ENCODE results near the gene PHEX.

PHEX gene

GRCh38 chrX:22015139-22015750 is 16.9 kb upstream of the PHEX start:
- Mint-ChIP-seq H3K4me1 (peaks cover 6% of the 10 kb centered on the region), H3K36me3 (ENCODE audit: low read depth) (peaks cover 3% of the 10 kb centered on the region)

DNA sequence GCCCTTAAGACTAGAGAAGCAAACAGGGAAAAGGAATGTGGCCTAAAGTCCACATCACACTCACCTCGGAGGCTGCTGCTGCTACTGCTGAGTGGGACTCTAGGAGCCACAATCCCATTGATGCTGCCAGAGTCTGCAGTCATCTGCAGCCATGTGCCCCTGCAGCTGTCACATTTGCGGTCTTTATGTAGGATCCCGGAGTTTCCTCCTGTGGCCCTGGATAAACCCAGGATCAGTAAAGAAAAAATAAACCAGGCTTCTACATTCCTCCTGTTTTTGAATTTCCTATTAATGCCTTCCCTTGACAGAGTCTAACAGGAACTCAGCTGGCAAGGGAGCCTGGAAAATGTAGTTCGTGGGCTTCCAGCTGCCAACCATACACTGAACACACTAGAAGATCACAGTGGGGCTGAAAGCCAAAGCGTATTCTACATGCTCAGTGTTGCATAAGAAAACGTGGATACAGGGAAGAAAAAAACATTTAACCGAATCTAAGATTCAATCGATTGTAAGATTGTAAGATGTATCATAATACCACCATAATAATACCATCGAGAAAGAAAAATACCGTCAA is 10.3 kb upstream of the PHEX start:
- DNase-seq = no peak
- Mint-ChIP-seq H3K9me3 (no peaks in the 10 kb centered on the region), H3K27me3 (ENCODE audit: low read depth, poor library complexity) (no peaks in the 10 kb centered on the region), H3K36me3 (ENCODE audit: low read depth) (no peaks in the 10 kb centered on the region), H3K27ac (no peak overlapping the region), H3K4me3 (no peak overlapping the region), H3K4me1 (no peaks in the 10 kb centered on the region)
- TF ChIP-seq CTCF (IDR thresholded peaks at IDR 0.05) = no peak

More at GRCh38 chrX:22015139-22015750, 16.9 kb upstream of the PHEX start:
- no peak for TF ChIP-seq CTCF (IDR thresholded peaks at IDR 0.05)
- Mint-ChIP-seq H3K4me3 (no peak overlapping the region), H3K27me3 (ENCODE audit: low read depth, poor library complexity) (no peaks in the 10 kb centered on the region), H3K27ac (no peak overlapping the region), H3K9me3 (peaks cover 2% of the 10 kb centered on the region)
- no peak for DNase-seq

DNA sequence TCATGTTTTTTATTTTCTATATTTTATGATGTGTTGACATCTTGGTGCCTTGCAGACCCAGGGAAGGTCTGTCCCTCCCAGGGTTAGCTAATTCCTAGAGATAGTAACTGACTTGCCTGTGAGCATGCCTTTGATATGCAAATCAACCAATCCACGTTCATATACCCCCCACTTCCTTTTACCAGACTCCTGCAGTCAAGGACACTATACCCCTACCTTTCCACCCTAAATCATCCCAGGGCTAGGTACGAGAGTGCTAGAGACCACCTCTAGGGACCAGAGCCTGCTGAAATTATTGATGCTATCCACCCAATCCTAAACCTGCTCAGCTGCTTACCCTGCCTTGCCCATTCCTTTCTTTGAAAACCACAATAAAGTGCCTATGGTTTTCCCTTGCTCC is 7.5 kb upstream of the PHEX start:
- no peak for TF ChIP-seq CTCF (IDR thresholded peaks at IDR 0.05)
- H3K27ac Mint-ChIP-seq = no peak overlapping the region
- H3K36me3 Mint-ChIP-seq (ENCODE audit: low read depth) = no peaks in the 10 kb centered on the region
- H3K4me1 Mint-ChIP-seq = peaks cover 5% of the 10 kb centered on the region
- no peaks in the 10 kb centered on the region for H3K27me3 Mint-ChIP-seq (ENCODE audit: low read depth, poor library complexity)
- no peak overlapping the region for H3K4me3 Mint-ChIP-seq
- no peak for DNase-seq
- H3K9me3 Mint-ChIP-seq = peaks cover 11% of the 10 kb centered on the region

DNA sequence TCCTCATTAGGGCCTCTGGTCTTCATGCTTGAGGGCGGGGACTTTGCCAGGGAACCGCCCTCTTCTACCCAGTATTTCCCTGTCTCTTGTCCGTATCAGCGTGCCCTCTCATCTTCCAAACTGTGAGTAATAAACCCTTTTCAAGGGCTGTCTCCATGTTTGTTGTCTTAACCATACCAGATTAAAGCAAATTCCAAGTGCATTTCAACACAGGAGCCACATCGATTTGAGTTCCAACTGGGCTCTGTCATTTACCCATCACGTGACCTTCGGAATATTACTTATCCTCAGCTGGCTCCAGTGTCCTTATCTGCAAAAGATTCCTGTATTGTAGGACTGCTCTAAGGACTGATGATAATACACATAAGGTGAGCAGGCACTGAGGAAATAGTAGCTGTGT is 6.4 kb upstream of the PHEX start:
- H3K27ac Mint-ChIP-seq = no peak overlapping the region
- no peaks in the 10 kb centered on the region for H3K27me3 Mint-ChIP-seq (ENCODE audit: low read depth, poor library complexity)
- H3K36me3 Mint-ChIP-seq (ENCODE audit: low read depth) = no peaks in the 10 kb centered on the region
- DNase-seq = no peak
- no peak for TF ChIP-seq CTCF (IDR thresholded peaks at IDR 0.05)
- H3K4me1 Mint-ChIP-seq = peaks cover 8% of the 10 kb centered on the region
- peaks cover 15% of the 10 kb centered on the region for H3K9me3 Mint-ChIP-seq
- H3K4me3 Mint-ChIP-seq = no peak overlapping the region

- H3K27me3 Mint-ChIP-seq (ENCODE audit: low read depth, poor library complexity) = no peaks in the 10 kb centered on the region
- H3K27ac Mint-ChIP-seq = no peak overlapping the region
- no peak for TF ChIP-seq CTCF (IDR thresholded peaks at IDR 0.05)
- peaks cover 8% of the 10 kb centered on the region for H3K4me1 Mint-ChIP-seq
- no peak overlapping the region for H3K4me3 Mint-ChIP-seq
- DNase-seq = no peak
- peaks cover 15% of the 10 kb centered on the region for H3K9me3 Mint-ChIP-seq
- no peaks in the 10 kb centered on the region for H3K36me3 Mint-ChIP-seq (ENCODE audit: low read depth)
Measured at GRCh38 chrX:22026731-22027130, 5.4 kb upstream of the PHEX start.

- Mint-ChIP-seq H3K4me3 (no peak overlapping the region), H3K4me1 (peaks cover 14% of the 10 kb centered on the region), H3K9me3 (peaks cover 12% of the 10 kb centered on the region), H3K36me3 (ENCODE audit: low read depth) (no peaks in the 10 kb centered on the region), H3K27ac (peak overlapping the region; percentile 38), H3K27me3 (ENCODE audit: low read depth, poor library complexity) (peaks cover 5% of the 10 kb centered on the region)
- no peak for DNase-seq
- no peak for TF ChIP-seq CTCF (IDR thresholded peaks at IDR 0.05)
Measured at GRCh38 chrX:22032506-22032905, 381 bp downstream of the PHEX start.

Measured in nephron progenitor cell (in vitro differentiated cells).